DOHH2 (cell line): Measurements from ENCODE around the gene EPC1.

Experiments
- CTCF ChIP-seq: fragments of 200-600 bp; sonication (generic); IDR thresholded peaks from one replicate; pipeline ENCODE4 v1.5.1; 2014; ENCODE audit warnings: antibody characterized with exemption, mild to moderate bottlenecking, low read depth, low read length; ENCODE audit not compliant: poor library complexity, severe bottlenecking
- EZH2phosphoT487 ChIP-seq: fragments of 200-600 bp; sonication (generic); IDR thresholded peaks from 2 replicates; pipeline ENCODE4 v1.6.1; 2017; ENCODE audit warnings: borderline replicate concordance, mild to moderate bottlenecking, antibody characterized with exemption, low read length, moderate library complexity, mixed read lengths

GRCh38 chr10:32331606-32332005 is 15.4 kb downstream of the EPC1 start:
- TF ChIP-seq CTCF (no peak), EZH2phosphoT487 (no peak)
